Measurements from ENCODE around the gene CLTC. TPM values are rescaled to one million over a fixed set of nuclear protein-coding genes. Genes with fewer than 3 reads are reported as not detected.

Gene CLTC
- total RNA-seq, 1 donor from 2014 or later: 113 TPM

GRCh38 chr17:59632398-59632797 lies 12.7 kb downstream of the CLTC start:
- no peak for DNase-seq (ENCODE audit: extremely low spot score in 2 of 2)
- Histone ChIP-seq H3K4me3 (no peak overlapping the region), H3K36me3 (no peaks in the 10 kb centered on the region), H3K9me3 (no peaks in the 10 kb centered on the region), H3K27ac (no peak overlapping the region), H3K27me3 (no peaks in the 10 kb centered on the region), H3K4me1 (peaks cover 69% of the 10 kb centered on the region)
- intact Hi-C loops (cut with DNase I): no loop called here
- TF ChIP-seq POLR2AphosphoS5 (IDR thresholded peaks at IDR 0.05; ENCODE audit: insufficient read depth in 1 of 2, low read depth in 1 of 2): no peak
- TF ChIP-seq POLR2A (IDR thresholded peaks at IDR 0.05): no peak

- Histone ChIP-seq H3K27ac (no peak overlapping the region), H3K36me3 (no peaks in the 10 kb centered on the region), H3K27me3 (no peaks in the 10 kb centered on the region), H3K4me1 (peaks cover 59% of the 10 kb centered on the region), H3K4me3 (no peak overlapping the region), H3K9me3 (no peaks in the 10 kb centered on the region)
- intact Hi-C loops (cut with DNase I): no loop called here
- TF ChIP-seq CTCF (IDR thresholded peaks at IDR 0.05): no peak
- no peak for TF ChIP-seq POLR2A (IDR thresholded peaks at IDR 0.05)
- no peak for TF ChIP-seq POLR2AphosphoS5 (IDR thresholded peaks at IDR 0.05; ENCODE audit: insufficient read depth in 1 of 2, low read depth in 1 of 2)
- no peak for DNase-seq (ENCODE audit: extremely low spot score in 2 of 2)
These were observed 14.1 kb downstream of the CLTC start for GRCh38 chr17:59633658-59634359.

GRCh38 chr17:59634632-59635541 lies 15.2 kb downstream of the CLTC start:
- intact Hi-C loops (cut with DNase I): no loop called here
- Histone ChIP-seq H3K4me1 (peaks cover 60% of the 10 kb centered on the region), H3K27ac (no peak overlapping the region)

GRCh38 chr17:59637611-59638310 lies 18.1 kb downstream of the CLTC start:
- TF ChIP-seq POLR2AphosphoS5 (IDR thresholded peaks at IDR 0.05; ENCODE audit: insufficient read depth in 1 of 2, low read depth in 1 of 2): no peak
- no peak for TF ChIP-seq CTCF (IDR thresholded peaks at IDR 0.05)
- TF ChIP-seq POLR2A (IDR thresholded peaks at IDR 0.05): no peak
- H3K4me3 ChIP-seq: no peak overlapping the region
- H3K4me1 ChIP-seq: peaks cover 75% of the 10 kb centered on the region
- H3K27me3 ChIP-seq: no peaks in the 10 kb centered on the region
- no peak for DNase-seq (ENCODE audit: extremely low spot score in 2 of 2)
- no peaks in the 10 kb centered on the region for H3K9me3 ChIP-seq
- H3K36me3 ChIP-seq: no peaks in the 10 kb centered on the region
- intact Hi-C loops (cut with DNase I): no loop called here
- H3K27ac ChIP-seq: no peak overlapping the region

More at GRCh38 chr17:59634632-59635541, 15.2 kb downstream of the CLTC start:
- no peaks in the 10 kb centered on the region for H3K36me3 ChIP-seq
- H3K4me3 ChIP-seq: no peak overlapping the region
- H3K27me3 ChIP-seq: no peaks in the 10 kb centered on the region
- H3K9me3 ChIP-seq: no peaks in the 10 kb centered on the region
- no peak for TF ChIP-seq POLR2A (IDR thresholded peaks at IDR 0.05)
- no peak for TF ChIP-seq POLR2AphosphoS5 (IDR thresholded peaks at IDR 0.05; ENCODE audit: insufficient read depth in 1 of 2, low read depth in 1 of 2)
- no peak for TF ChIP-seq CTCF (IDR thresholded peaks at IDR 0.05)
- no peak for DNase-seq (ENCODE audit: extremely low spot score in 2 of 2)

- intact Hi-C loops (cut with DNase I): no loop called here
- Histone ChIP-seq H3K9me3 (no peaks in the 10 kb centered on the region), H3K27ac (no peak overlapping the region), H3K4me3 (no peak overlapping the region), H3K4me1 (peaks cover 75% of the 10 kb centered on the region), H3K36me3 (no peaks in the 10 kb centered on the region), H3K27me3 (no peaks in the 10 kb centered on the region)
- TF ChIP-seq CTCF (IDR thresholded peaks at IDR 0.05) (no peak), POLR2AphosphoS5 (IDR thresholded peaks at IDR 0.05; ENCODE audit: insufficient read depth in 1 of 2, low read depth in 1 of 2) (no peak), POLR2A (IDR thresholded peaks at IDR 0.05) (no peak)
- no peak for DNase-seq (ENCODE audit: extremely low spot score in 2 of 2)
These were observed 18.9 kb downstream of the CLTC start for GRCh38 chr17:59638553-59638952.
